Frontal cortex (tissue), 1 donor: ENCODE results near the gene CCNC. TPM values are rescaled to one million over a fixed set of nuclear protein-coding genes. Genes with fewer than 3 reads are reported as not detected.

Source experiments
- small RNA-seq: library from RNA; depleted of rRNA; stranded (forward); fragments of <200 nt; gene quantifications from one replicate; pipeline ENCODE3, GENCODE V24; 2014
- total RNA-seq: library from RNA; depleted of rRNA; stranded (reverse); fragments of >200 nt; gene quantifications from one replicate; pipeline ENCODE4 v1.2.3, GENCODE V29; 2014

CCNC gene
- total RNA-seq, 1 donor from 2014 or later = 92.1 TPM

Small RNAs within 50 kb of the gene (small RNA-seq; reads per million reads assigned to genes)
- not detected for gene RF00019

Other genes starting within 250 kb of the CCNC start
- 41.6 TPM for gene FAXC, start 219.0 kb downstream of the CCNC start, total RNA-seq
- 11.8 TPM for gene COQ3, start 174.5 kb downstream of the CCNC start, total RNA-seq
- gene PNISR, start 143.4 kb downstream of the CCNC start, total RNA-seq = 90.9 TPM
- 15.1 TPM for gene USP45, start 53.2 kb downstream of the CCNC start, total RNA-seq
- gene PRDM13, start 38.2 kb upstream of the CCNC start, total RNA-seq = not detected